KOPT-K1 (cell line): Measurements from ENCODE around the gene EDN2.

Experiments used
- H3K27ac ChIP-seq: fragments of 200-600 bp; sonication (generic); 2 replicates; pipeline ENCODE4 v1.5.1; 2016; ENCODE audit warnings: antibody characterized with exemption, mild to moderate bottlenecking, low read depth, low read length; ENCODE audit not compliant: poor library complexity, severe bottlenecking
- H3K36me3 ChIP-seq: fragments of 200-600 bp; sonication (generic); 2 replicates; pipeline ENCODE4 v1.5.1; 2017; ENCODE audit warnings: antibody characterized with exemption, mild to moderate bottlenecking, low read length, moderate library complexity; ENCODE audit not compliant: insufficient read depth
- H3K9me3 ChIP-seq: fragments of 200-600 bp; sonication (generic); 2 replicates; pipeline ENCODE4 v1.5.1; 2017; ENCODE audit warnings: antibody characterized with exemption, low read length, mild to moderate bottlenecking; ENCODE audit not compliant: insufficient read depth, poor library complexity, severe bottlenecking

EDN2 gene

DNA sequence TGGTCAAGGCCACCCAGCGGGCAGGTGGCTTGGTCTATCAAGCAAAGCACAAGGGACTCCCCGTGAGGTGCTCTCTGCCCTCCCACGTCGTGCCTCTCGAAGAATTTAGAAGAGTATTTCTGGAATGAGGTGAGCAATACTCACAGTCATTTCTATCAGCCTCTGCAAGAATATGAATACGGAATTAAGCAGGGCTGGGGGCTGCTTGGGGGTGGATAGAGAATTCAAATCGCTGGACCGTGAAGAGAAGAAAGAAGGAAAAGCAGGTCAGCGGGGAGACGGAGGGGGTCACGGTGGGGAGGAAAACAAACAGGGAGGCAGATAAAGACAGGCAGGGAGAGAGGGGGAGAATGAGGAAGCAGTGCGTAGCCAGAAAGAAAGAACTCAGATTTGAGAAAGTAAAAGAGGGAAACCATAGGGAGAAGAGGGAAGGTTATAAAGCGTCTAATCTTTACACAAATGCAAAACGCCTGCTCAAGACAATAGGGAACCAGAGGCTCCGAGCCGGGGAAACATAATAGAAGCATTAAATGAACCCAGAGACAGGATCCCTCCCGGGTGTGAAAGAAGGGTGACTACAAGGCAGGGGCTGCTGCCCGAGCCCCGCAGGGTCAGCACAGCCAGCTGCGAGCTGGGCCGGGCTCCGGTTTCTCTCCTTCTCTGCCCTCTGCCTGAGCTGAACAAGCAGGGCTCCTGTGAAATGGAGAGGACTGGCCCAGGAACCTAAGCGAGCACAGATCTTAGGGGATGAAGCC is 2.1 kb upstream of the EDN2 start:
- no peaks in the 10 kb centered on the region for H3K36me3 ChIP-seq
- no peak overlapping the region for H3K27ac ChIP-seq
- H3K9me3 ChIP-seq = no peaks in the 10 kb centered on the region

DNA sequence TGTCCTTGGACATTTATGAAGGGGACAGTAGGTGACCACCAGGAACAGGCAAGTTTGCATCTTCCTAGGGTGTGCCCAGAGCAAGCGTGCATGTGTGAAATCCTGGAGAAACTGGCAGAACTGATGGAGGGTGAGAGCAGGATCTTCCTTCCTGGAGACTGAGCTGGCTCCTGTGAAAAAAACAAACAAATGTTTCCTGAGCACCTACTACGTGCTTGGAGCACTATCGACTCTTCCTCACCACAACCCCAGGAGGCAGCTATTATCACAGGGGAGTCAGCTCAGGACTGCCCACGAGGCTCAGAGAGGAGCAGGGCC is 1.5 kb upstream of the EDN2 start:
- H3K36me3 ChIP-seq = no peaks in the 10 kb centered on the region
- no peak overlapping the region for H3K27ac ChIP-seq
- no peaks in the 10 kb centered on the region for H3K9me3 ChIP-seq

DNA sequence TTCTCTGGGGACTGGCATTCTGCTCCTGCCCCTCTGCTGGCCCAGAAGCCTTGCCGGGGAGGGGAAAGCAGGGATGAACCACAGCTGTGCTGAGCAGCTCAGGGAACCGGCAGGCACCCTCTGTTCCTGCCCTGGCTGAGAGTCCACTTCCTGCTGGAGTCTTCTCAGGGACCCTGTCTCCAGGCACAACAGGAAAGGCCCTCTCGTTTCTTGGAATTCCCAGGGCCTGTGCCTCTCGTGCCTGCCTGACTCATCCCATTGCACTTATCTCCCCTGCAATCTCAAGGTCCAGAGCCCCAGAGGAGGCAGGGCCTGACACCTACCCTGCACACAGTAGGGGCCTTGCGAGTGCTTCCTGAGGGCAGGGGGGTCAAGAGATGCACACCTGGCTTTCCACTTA is 1.1 kb upstream of the EDN2 start:
- Histone ChIP-seq H3K36me3 (no peaks in the 10 kb centered on the region), H3K27ac (no peak overlapping the region), H3K9me3 (no peaks in the 10 kb centered on the region)

DNA sequence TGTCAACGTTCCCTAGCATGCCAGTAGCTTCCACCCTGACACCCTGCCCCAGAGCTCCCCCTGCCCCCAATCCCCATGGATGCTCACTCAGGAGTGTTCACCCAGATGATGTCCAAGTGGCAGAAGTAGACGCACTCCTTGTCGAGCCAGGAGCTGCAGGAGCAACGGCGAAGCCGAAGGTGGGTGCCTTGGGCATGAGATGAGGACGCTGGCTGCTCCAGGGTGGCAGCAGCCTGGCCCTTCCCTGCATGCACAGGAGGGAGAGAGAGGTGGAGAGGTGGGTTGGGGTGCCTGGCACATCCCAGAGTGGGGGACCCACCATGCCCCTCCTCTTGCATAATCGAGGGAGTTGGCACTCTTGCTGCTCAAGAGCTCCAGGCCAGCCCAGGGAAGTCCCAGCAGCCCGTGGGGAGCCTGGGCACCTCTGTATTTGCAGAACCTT is 502 bp downstream of the EDN2 start:
- no peaks in the 10 kb centered on the region for H3K36me3 ChIP-seq
- no peaks in the 10 kb centered on the region for H3K9me3 ChIP-seq
- H3K27ac ChIP-seq = no peak overlapping the region

DNA sequence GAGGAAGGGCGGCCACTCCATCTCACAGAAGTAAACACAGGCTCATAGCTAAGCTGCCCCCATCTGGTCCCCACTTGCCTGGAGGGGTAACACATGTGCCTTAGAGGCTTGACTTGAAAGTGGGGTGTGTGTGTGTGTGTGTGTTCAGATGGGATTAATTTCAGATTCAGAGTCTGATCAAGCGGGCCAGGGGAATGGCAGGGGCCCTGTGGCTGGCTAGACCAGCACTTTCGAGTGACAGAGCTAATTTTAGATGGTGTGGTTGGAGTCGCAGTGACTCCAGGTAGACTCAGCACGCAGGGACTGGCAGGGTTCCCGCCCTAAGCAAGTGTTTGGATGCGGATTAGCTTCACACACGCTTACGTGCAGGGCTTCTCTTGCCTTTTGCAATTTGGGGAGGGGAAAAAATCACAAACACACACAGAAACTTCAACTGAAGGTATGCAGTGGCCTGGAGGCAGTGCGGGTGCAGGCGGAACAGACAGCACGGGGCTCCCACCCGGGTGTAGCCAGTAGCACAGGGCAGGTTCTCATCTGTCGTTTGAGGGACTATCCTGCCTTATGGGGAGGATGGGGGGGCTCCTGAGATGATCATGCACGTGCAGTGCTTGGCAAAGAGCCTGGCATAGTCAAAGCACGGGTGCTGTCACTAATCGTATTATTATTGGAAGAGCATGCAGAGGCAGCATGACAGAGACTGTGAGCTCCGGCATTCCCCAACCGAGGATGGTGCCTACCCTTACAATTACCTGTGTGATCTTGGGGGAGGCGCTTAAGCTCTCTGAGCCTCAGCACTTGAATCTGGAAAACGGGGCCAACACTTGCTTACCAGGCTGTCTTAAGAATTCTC is 1.3 kb downstream of the EDN2 start:
- H3K27ac ChIP-seq = no peak overlapping the region
- no peaks in the 10 kb centered on the region for H3K9me3 ChIP-seq
- no peaks in the 10 kb centered on the region for H3K36me3 ChIP-seq

DNA sequence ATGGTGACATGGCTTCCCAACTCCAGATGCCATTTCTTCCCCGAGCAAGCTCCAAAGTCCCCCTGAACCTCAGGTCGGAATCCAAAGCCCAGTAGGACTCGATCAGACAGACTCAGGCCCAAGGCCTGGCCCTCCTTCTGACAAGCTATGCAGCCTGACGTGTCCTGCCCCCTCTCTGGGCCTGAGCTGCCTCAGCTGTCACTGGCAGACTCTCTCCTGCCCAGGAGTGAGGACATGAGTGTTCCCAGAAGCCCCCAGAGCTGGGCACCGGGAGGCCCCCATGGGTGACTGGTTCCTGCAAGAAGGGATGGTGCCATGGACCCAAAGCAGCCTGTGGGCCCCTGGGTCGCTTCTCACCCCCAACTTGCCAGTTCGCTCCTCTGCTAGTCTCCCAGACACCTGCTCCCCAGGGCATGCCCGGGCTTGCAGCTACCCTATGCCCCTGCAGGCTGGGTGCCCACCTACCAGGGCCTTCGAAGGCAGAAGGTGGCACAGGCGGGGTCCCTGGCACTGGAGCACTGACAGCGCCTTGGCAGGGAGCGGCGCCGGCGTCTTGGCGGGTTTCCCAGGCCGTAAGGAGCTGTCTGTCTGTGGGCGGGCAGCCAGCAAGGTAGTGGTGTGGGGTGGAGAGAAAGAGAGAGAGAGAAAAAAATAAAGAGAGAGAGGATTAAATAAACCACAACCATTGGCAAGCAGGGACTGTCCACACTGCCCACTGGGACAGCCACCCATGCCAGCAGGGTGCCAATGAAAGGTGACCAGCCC is 2.3 kb downstream of the EDN2 start:
- Histone ChIP-seq H3K27ac (no peak overlapping the region), H3K9me3 (no peaks in the 10 kb centered on the region), H3K36me3 (no peaks in the 10 kb centered on the region)

DNA sequence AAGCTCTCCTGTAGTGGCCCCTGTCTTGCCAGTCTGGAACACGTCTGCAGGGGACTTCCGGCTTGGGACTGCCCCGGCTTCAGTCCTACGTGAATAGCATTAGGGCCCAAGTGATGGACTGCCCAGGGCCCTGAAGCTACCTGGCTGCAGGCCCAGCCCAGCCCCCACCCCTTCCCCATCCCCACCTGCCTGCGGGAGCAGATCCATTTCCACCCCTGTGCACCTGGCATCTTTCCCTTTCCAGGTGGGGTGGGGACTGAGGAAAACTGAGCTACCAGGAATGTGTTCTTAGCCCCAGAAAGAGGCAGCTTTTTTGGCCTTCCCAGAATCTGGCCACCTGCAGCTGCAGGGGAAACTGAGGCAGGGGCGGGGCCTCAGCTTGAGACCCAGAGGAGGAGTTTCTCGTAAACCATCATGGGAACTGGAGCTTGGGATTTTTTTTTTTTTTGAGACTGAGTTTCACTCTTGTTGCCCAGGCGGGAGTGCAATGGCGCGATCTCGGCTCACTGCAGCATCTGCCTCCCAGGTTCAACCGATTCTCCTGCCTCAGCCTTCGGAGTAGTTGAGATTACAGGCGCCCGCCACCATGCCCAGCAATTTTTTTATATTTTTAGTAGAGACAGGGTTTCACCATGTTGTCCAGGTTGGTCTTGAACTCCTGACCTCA is 3.2 kb downstream of the EDN2 start:
- no peak overlapping the region for H3K27ac ChIP-seq
- no peaks in the 10 kb centered on the region for H3K9me3 ChIP-seq
- no peaks in the 10 kb centered on the region for H3K36me3 ChIP-seq

DNA sequence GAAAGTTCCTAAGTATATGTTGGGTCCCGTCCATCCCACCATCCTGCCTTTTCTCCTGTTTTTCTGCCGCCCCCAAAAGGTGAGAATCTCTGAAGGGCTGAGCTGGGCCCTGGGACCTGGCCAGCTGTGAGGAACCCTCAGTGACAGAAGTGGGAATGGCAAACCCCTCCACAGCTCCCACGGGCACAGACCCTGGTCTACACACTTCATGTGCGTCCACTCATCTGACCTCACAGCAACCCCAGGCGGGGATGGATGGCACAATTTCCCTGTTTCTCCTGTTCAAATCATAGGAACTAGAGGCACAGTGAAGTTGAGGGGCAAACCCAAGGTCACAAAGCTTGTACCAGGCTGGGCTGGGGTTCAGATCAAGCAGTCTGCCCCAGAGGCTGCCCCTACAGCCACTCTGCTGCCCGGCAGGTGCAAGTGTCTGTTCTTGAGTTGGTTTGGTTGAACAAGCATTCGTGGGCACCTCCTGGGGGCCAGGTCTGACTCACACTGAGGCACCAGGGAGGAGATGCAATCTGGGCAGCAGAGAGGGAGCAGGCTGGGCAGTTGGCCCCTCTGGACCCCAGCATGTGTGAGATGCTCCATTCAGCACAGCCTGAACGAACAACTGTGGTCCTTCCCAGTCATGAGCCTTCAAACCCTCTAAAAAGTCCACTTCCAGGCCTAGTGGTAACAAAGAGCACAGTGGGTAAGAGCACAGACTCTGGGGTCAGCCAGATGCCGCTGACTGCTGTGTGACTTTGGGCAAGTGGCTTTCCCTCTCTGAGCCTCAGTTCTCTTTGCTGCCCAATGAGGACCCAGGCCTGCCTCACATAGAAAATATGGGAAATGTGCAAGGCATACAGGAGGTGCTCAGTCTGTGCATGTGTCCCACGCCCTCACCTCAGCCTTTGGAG is 4.0 kb downstream of the EDN2 start:
- Histone ChIP-seq H3K27ac (no peak overlapping the region), H3K9me3 (no peaks in the 10 kb centered on the region)

DNA sequence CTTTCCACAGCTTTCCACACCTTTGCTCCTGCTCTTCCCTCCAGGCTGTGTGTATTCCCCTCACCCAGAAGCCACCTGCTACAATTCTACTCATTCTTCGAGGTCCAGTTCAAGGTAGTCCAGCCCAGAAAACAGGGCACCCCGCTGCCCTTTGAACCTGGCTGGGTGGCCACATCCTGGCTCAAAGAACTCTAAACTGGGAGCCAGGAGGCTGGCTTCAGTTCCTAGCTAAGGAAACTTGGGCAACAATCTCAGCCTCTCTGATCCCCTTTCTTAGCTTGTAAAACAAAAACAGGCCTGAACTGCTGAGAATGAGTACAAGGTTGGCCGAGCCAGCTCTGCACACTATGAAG is 4.7 kb downstream of the EDN2 start:
- H3K27ac ChIP-seq = no peak overlapping the region
- no peaks in the 10 kb centered on the region for H3K36me3 ChIP-seq
- no peaks in the 10 kb centered on the region for H3K9me3 ChIP-seq

More for the DNA sequence above, 4.0 kb downstream of the EDN2 start:
- H3K36me3 ChIP-seq = no peaks in the 10 kb centered on the region

DNA sequence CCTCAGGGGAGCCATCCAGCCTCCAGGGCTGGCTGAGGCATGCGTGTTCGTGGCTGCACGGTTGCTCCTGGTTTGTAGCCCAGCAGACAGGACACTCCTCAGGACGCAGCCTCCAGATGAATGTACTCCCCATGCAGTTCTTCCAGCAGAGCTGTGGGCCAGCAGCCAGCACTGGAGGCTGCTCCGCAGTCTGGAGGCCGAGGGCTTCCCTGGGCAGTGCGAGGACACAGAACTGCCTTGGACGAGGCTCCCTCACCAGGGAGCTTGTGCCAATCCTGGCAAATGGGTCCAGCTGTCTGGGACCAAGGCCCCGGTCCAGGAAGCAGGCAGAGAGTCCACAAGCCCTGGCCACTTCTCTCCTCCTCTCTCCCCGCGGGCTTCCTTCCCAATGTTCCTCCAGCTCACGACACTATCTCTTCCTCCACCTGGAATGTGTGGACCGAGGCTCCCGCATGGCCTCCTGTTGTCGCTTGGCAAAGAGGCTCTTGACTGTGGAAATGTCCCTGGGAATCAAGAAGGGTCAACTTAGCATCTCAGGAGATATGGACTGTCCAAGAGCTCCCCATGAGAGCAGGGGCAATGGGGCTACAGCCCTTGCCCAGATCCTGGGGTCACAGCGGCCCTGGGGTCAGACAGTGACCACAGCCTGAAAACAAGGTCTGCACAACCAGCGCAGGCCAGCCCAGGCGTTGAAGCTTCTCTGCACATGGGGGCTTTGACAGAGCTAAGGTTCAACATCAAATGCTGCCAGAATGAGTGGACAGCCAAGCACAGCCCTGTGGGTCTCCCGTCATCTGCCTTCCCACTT is 5.3 kb downstream of the EDN2 start:
- Histone ChIP-seq H3K27ac (no peak overlapping the region), H3K9me3 (no peaks in the 10 kb centered on the region), H3K36me3 (no peaks in the 10 kb centered on the region)

DNA sequence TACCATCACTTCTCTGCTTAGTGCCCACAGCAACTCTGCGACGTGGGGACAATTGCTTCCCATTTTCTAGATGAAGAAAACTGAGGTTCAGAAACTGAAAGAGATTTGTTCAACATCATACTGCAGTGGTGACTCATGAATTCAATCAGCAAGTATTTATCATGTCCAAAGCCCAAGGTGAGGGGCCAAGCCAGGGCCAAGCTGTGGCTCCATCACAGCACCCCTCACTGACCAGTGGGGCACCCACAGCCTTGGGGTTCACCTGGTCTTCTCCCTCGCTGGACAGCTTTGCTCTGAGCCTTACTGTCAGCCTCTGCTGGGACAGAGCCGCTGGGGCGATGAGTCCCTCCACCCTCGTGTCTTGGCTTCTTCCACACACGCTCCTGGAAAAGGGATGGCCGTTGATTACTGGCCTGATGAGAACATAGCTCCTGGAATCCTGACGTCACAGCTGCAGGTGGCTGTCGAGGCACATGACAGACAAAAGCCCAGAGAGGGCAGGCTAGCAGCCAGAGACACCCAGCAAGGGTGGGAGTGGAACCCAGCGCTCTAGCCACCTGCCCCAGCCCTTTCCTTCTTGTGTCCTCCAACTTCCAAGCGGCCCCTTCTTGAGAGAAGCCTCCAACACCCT is 6.2 kb downstream of the EDN2 start:
- H3K9me3 ChIP-seq = no peaks in the 10 kb centered on the region
- no peaks in the 10 kb centered on the region for H3K36me3 ChIP-seq
- no peak overlapping the region for H3K27ac ChIP-seq

DNA sequence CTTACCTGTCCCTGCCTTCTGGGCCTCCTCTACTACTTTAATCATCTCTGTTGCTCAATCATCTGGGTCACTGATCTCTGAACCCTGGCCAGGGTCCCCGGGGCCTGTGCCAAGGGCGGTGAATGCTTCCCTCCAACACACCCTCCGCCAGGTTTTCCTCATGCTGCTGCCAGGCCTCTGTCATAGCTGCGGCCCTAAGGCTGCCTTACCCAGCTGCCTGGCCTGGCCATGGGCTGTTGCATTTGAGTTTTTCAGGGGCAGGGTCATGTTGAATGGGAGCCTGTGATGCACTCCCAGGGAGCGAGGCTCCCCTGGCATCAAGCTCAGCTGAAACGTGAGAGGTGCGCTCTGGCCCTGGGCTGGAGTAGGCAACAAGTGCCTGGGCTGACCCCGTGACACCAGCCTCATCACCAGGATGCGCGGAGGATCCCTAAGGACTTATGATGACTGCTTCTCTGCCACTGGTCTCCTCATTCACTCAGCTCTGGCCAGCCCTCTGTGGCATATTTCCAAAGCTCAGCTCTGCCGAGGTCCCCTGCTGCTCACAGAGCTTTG is 7.6 kb downstream of the EDN2 start:
- Histone ChIP-seq H3K36me3 (no peaks in the 10 kb centered on the region), H3K27ac (no peak overlapping the region), H3K9me3 (no peaks in the 10 kb centered on the region)
